Suprapubic skin (tissue), 4 donors: Measurements from ENCODE around the gene TEX261.

Experiments
- POLR2A ChIP-seq, 2 donors: fragments of 450-650 bp; IDR thresholded peaks; one replicate each; pipeline ENCODE4 v1.6.1; 2017; ENCODE audit warnings: antibody characterized with exemption in 2 of 2, mild to moderate bottlenecking in 2 of 2, moderate library complexity in 2 of 2
- POLR2AphosphoS5 ChIP-seq, 3 donors: sonication (generic); formaldehyde crosslinking; IDR thresholded peaks; one replicate each; pipeline ENCODE4 v1.6.1; 2017; ENCODE audit warnings: antibody characterized with exemption in 3 of 3

GRCh38 chr2:71018625-71019024 lies 24.0 kb upstream of the TEX261 start:
- TF ChIP-seq POLR2A (IDR thresholded peaks at IDR 0.05) (no peak), POLR2AphosphoS5 (IDR thresholded peaks at IDR 0.05) (no peak)
